Activated CD4-positive, alpha-beta T cell treated with anti-CD3 and anti-CD28 coated beads, Interleukin-2, amount 50 U/mL, for 48 hours (primary cell): ENCODE data around the gene DMXL1.
"Not testable (repeated sequence)": the region's sequence is repeated elsewhere in the genome, so short reads cannot be mapped to it uniquely, and the experiment has no call there.

Experiments used
- DNase-seq, 2 experiments: peaks; one replicate each; pipeline ENCODE4 v3.0.0-alpha.2; 2020

DMXL1 gene

DNA sequence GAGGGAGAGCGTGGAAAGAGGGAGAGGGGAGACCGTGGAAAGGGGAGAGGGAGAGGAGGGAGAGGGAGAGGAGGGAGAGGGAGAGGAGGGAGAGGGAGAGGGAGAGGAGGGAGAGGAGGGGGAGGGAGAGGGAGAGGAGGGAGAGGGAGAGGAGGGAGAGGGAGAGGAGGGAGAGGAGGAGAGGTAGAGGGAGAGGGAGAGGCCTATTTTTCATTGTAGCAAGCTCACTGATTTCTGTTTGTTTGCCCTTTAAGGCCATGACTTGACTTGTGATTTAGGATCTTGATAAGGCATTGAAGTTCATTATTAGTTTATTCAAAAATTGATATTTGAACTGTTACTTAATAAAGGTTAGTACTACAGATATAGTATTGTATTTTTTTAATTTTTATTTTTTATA, 52.4 kb downstream of the DMXL1 start:
- no peak for DNase-seq

DNA sequence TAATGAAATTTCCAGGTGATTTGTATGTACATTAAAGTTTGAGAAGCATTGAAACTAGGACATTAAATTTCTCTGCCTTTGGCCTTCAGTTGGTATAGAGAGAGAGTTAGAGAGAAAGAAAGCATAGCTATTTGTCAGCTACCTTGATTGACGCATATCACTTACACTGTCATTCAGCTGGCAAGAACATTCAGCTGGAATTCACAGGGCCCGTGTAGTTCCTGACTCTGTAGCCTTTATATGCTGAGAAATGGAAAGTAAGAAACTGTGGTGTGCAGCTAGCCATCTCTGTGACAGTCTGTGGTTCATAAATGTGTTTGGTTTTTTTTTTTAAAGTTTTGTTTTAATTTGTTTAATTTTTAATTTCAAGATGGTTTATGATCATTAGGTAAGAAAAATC, 58.9 kb downstream of the DMXL1 start:
- DNase-seq = no peak

DNA sequence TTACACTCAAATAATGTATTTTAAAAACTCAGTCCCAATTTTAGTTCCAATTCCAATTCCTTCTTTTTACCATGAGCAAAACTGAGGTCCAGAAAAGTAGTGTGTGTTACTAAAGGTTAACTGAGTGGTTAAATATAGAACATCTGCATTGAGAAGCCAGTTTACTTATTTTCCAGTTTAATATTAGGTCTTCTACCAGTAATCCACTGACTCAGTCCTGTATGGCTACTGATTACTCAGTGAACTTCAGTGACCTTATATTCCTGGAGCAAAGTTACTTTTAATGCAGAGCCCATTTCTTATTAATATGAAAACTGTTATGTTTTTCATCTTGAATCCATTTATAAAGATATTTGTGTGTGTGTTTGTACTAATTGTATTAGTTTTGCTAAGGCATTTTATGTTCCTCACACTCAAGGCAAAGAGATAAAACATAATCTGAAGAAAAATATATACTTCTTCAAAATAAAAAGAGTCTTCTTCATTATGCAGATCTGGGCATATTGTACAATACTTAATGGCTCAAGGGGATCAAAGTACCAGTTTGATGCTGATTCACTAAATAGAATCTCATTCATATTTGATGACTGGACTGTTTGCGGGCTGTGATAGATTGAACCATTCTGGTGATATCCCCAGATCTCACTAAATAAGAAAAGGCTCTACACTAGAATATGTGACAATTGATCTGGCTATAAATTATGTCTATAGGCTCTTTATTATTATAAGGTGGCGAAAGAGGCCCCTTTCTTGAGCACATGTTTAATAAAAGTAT, 60.8 kb downstream of the DMXL1 start:
- DNase-seq = no peak

DNA sequence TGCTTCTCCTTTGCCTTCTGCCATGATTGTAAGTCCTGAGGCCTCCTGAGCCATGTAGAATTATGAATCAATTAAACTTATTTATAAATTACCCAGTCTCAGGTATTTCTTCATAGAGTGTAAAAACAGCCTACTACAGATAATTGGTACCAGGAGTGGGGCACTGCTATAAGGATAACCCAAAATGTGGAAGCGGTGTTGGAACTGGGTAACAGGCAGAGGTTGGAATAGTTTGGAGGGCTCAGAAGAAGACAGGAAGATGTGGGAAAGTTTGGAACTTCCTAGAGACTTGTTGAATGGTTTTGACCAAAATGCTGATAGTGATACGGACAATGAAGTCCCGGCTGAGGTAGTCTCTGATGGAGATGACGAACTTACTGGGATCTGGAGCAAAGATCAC, 64.9 kb downstream of the DMXL1 start:
- not testable (repeated sequence) for DNase-seq

DNA sequence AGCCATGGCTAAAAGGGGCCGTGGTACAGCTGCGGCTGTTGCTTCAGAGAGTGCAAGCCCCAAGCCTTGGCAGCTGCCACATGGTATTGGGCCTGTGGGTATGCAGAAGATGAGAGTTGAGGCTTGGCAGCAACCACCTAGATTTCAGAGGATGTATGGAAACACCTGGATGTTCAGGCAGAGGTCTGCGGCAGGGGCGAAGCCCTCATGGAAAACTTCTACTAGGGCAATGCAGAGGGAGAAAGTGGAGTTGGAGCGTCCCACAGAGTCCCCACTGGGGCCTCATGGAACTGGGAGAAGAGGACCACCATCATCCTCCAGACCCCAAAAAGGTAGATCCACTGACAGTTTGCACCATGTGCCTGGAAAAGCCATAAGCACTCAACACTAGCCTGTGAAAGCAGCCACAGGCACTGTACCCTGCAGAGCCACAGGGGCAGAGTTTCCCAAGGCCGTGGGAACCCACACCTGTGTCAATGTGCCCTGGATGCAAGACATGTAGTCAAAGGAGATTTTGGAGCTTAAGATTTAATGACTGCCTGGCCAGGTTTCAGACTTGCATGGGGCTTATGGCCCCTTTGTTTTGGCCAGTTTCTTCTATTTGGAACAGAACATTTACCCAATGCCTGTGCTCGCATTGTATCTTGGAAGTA, 65.9 kb downstream of the DMXL1 start:
- DNase-seq = no peak

DNA sequence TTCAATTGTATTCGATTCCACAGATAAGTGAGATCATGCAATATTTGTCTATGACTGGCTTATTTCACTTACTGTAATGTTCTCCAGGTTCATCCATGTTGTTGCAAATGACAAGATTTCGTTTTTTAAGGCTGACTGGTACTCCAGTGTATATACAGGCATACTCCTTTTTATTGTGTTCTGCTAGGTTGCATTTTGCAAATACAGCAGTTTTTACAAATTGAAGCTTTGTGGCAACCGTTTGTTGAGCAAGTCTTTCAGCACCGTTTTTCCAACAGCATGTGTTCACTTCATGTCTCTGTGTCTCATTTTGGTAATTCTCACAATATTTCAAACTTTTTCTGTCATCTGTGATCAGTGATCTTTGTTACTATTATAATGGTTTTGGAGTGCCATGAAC, 82.7 kb downstream of the DMXL1 start:
- DNase-seq = no peak

DNA sequence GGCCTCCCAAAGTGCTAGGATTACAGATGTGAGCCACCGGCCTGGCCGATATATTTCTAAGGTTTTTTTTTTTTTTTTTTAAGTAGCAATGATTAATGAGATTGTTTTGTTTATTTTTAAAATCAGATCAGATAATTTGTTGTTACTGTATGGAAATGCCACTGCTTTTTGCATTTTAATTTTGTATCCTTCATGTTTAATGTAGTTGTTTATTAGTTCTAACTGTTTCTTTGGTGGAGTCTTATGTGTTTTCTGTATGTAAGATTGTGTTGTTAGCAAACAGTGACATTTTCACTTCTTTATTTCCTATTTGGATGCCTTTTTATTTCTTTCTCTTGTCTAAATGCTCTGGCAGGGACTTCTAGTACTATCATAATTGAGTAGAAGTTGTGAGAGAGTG, 87.3 kb downstream of the DMXL1 start:
- DNase-seq = no peak

DNA sequence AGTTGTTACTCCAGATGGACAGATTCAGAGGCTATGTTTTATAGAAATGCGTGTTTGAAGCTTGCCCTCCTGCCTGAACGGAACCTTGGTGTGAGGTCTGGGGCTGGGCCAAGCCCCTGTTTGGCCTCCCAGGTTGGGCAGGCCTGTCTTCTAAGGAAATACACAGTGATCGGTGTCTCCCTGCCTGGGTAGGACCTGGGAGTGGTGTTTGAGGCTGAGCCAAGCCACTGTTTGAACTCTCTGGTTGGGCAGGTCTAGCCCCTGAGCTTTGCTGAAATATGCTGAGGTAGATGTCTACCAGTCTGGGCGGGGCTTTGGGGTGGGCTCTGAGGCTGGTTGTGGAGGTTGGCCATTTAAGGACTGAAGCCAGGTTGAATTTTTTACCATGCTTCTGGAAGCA, 90.5 kb downstream of the DMXL1 start:
- no peak for DNase-seq

DNA sequence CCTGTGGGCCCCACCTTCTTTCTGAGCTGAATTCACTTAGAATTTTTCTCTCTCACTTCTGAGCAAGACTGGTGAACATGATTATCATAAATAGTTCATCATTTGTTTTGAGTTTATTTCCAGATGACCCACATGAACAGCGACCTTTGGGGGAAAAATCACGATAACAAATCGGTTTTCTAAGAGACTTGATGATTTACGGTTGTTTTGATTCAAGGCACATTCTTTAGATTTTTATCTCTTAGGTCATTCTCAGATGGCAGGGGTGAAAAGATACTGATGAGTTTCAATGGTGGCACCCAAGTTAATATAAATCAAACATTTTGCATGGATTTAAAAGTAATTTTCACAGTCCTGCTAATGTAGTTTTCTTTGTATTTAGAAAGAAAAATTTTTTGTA, 95.1 kb downstream of the DMXL1 start:
- no peak for DNase-seq

DNA sequence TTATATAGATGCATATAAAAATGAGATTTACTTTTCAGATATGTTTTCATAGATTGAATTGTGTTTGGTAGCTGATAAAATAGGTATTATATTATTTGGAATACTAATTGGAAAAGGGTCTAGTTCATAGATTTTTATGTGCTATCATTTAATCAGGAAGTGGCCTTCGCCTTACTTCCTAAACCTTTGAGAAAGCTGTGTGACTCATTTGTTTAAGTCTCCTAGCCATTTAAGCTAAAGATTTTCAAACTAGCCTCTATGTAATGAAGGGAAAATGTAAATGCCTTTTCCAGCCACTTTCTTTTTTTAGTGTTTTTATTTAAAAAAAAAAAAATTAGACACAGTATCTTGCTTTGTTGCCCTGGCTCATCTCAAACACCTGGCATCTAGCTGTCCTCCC, 97.5 kb downstream of the DMXL1 start:
- DNase-seq = no peak

DNA sequence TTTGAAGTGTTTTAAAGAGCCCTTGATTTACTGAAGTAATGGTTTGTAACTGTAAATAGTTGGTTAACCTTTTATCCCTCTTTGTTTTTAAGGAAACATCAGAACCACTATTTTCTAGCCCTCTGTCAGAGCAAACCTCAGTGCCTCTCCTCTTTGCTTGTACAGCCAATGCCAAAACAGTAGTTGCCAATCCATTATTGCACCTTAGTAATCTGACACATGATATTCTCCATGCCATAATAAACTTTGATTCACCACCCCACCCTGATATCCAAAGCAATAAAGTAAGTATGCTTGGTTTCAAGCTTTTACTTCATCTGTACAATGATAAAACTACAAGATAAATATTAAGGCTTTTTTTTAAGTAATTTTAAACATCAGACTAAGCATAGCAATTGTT, 100.8 kb downstream of the DMXL1 start:
- DNase-seq = no peak

DNA sequence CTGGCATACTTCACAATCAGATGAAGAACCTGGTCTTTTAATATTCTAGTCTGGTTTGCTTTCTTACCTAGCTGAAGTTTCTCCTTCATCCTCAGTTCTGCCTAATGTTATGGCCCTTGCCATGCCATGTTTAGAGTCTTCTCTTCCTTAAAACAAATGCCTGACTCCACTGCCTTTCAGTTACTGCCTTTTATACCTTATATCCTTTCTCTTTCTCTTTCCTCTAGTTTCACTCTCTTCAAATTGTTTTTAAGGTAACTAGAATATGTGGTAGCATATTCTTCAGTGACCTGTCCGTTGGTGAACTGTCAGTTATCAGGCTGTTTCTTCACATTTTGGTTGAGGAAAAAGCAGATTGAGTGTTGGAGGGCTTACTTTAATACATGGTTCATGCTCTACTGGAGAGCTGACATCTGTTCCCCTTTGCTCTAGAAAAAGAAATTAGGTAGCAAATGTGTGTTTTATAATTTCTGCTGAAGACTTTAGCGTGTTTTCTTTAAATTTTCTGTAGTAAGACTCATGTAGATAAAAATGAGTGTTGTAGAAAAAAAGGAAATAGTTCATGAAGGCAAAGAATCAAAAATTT, 103.8 kb downstream of the DMXL1 start:
- no peak for DNase-seq

DNA sequence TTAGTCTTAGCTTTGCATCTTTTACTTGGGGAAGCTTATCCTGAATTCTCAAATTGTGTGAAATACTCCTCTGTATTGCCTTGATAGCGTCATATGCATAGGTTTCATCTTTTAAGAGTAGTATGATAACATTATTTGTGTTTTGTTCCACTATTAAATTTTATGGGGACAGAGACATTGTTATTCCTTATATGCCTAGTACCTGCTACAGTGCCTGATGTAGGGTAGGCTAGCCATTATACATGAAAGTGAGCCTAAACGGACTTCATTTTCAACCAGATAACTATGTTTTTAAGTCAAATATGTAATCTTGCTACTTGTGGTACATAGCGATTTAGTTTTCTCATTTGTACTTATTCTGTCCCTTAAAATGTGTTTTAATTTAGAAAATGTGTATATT, 105.9 kb downstream of the DMXL1 start:
- no peak for DNase-seq

DNA sequence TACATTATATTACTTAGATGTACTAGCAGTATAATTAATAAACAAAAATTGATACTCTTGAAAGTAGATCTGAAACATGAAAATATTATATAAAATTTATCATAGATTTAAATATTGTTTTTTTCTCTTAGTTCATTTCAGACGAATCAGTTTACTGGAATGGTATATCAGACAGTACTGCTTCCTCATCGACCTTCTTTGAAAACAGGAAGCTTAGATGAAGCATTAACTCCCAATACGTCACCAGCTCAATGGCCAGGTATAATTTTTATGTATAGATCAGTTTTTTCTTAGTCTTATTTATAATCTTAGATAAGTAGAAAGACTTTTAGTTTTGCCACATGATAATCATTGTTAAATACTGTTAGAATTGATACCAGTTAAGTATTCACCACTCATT, 106.3 kb downstream of the DMXL1 start:
- no peak for DNase-seq

DNA sequence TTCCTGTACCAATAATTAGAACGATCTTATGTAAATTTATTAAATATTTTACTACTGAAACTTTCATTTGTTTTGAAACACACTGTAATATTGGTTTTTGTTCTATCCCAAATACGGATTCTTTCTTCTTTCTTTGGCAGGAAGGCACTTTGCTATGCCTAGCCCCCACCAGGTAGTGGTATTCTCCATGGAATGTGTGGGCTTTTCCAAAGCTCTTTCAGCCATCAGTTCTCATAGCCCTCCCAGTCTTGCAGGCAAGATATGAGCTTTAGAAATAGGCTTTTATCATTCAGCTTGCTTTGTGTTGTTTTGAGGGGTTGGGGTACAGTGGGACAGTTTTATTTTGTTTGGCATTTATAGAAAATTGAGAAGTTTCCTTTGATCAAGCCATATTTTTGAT, 107.5 kb downstream of the DMXL1 start:
- no peak for DNase-seq

DNA sequence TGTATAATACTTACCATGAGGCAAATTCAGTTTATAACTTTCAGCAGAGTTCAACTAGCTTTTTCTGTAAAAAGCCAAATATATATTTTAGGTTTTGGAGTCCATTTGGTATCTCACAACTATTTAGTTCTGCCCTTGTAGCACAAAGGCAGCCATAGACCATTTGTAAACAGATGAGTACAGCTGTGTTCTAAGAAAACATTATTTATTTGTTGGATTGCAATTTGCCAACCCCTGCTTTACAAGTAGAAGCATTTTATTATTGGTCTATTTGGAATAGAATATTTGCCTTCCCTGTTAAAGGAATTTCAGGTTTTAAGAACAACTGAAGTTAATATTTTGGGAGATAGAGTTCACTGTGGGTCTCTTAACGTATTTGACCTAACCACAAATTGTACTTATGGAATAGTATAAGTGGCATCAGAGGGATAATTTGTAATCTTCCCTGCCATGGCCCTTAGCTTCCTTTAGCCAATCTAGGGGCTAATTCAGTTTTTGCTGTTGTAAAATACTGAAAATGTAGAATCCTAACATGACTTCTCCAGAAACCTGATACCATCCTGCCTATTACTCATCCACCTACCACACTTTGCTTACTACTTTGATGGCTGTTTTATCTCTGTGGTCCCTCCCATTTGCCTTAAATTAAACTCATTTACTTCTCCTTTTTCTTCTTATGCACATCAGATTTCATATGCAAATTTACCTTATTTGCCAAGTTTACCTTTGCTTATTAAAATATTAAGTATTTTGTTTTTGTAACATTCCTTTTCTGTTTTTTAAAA, 109.2 kb downstream of the DMXL1 start:
- no peak for DNase-seq

DNA sequence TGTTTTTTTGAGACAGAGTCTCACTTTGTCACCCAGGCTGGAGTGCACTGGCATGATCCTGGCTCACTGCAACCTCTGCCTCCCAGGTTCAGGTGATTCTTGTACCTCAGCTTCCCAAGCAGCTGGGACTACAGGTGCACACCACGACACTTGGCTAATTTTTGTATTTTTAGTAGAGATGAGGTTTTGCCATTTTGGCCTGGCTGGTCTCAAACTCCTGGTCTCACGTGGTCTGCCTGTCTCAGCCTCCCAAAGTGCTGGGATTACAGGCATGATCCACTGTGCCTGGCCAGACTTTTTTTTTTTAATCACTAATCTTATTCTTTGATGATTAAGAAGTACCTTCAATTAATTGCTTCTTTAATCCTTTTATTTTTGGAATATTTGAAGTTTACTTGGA, 114.6 kb downstream of the DMXL1 start:
- DNase-seq = not testable (repeated sequence)

DNA sequence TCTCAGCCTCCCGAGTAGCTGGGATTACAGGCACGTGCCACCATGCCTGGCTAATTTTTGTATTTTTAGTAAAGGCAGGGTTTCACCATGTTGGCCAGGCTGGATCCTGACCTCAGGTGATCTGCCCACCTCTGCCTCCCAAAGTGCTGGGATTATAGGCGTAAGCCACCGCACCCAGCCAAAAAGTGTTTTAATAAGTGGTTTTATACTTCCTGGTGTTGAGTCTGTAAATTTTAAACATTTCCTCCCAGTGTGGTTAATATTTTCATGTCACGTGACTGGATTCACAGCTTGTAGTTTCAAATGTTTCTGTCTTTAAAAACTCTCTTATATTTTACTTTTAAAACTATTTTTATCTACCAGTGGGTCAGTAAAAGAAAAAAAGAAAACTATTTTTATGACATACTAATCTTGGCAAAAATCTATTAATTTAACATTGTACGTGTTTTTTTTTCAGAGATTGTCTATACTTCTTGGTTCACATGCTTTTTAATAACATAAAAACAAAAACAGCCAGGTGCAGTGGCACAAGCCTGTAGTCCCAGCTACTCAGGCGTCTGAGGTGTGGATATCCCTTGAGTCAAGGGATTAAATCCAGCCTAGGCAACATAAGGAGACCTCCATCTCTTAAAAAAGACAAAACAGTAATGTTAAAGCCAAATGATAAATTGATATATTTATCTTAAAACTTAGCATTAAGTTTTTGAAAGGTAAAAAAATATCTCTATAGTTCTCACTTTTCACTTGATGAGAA, 117.1 kb downstream of the DMXL1 start:
- no peak for DNase-seq

DNA sequence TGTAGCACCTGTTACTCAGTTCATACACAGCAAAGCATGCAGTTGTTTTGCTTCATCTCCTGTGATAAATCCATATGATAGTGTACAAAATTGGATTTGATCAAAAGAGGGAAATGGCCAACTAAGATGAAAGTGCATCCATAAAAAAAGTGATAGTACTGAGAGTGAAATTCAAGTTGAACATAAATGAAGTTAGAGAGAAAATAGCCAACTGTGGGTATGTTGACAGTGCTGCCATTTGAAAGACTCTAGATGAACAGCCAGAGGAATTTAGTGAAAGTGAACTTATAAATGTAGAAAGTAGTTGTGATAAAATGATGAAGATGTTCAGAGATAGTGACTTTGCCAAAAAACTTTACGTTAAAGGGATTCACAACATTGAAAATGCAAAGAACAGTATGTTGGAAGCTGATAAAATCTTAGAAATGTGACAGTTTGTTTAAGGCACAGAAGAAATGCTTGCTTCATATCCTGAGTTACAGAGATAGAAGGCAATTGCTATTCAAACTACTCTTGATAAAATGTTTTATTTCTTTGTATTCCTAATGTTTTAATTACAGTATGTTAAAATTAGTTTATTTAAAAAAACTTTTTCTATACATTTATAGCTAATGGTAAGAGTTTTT, 119.7 kb downstream of the DMXL1 start:
- no peak for DNase-seq

DNA sequence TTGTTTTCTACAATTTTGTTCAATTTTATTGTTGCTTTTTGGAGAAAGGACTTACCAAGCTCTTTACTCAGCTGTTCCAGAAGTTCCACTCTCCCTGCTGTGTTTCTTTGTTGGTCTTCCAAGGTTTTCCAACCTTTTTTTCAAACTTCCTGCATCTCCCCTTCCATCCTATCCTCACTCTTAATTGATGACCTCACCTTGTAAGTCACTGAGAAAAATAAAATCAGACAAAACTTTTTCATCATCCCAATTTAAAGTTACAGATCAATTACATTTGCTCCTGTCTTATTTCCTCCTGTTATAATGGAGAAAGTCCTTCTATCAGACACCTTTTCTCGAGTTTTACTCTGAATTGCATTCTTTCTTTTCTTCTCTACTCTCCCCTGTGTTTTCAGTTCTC, 121.1 kb downstream of the DMXL1 start:
- DNase-seq = no peak

DNA sequence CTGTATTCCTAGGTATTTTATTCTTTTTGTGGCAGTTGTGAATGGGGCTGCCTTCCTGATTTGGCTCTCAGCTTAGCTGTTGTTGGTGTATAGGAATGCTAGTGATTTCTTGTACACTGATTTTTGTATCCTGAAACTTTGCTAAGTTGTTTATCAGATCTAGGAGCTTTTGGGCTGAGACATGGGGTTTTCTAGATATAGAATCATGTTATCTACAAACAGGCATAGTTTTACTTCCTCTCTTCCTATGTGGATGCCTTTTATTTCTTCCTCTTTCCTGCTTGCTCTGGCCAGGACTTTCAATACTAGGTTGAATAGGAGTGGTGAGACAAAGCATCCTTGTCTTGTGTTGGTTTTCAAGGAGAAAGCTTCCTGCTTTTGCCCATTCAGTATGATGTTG, 129.9 kb downstream of the DMXL1 start:
- DNase-seq = no peak

DNA sequence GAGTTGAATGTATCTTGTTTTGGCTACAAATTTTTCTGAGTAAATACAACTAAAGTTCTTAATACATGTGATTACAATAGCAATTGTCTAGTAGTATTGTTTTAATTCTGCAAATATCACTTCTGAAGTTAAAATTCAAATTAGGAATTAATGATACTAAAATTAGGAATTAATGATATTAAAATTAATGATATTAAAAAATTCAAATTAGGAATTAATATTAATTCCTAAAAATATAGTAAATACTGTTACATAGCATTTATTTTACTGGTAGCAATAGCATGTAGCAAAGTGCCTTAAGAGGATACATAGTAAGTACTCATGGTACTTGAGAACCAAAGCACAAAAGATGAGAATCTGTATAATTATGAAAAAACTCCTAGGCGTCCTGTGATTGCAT, 136.2 kb downstream of the DMXL1 start:
- no peak for DNase-seq
